ENCODE data around the gene CXorf49B.
"Not testable (repeated sequence)": the region's sequence is repeated elsewhere in the genome, so short reads cannot be mapped to it uniquely, and the experiment has no call there.

CXorf49B gene

GRCh38 chrX:71763049-71763448, at the start of gene CXorf49B:
TSS of gene CXorf49B (plus strand) at chrX:71763349. CDS start at chrX:71763424, 75 bp downstream.
- in situ Hi-C loops (cut with HindIII; ENCODE audit: low pct_unique_long_range_greater_than_20kb, low sequenced_read_pairs) = not testable (repeated sequence)

DNA sequence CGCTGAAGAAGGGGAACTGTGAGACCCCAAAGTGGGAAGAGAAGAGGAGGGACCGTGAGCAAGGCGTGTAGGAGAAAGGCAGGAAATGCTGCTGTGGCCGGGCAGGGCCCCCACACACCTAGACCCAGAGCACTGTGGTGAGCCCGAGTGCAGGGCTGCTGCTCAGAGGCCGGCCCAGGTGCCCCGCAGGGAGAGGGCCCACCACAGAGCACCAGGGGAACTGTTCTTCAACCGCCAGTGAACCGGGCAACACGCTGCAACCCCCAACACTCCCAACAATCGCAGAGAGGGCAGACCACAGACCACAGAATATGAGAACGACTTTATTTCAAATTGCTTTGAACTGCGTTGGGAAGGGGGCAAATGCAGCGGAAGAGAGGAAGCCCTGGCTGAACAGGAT, 49.1 kb upstream of the CXorf49B start:
- in situ Hi-C loops (cut with HindIII; ENCODE audit: low pct_unique_long_range_greater_than_20kb, low sequenced_read_pairs); DNase-seq (ENCODE audit: low read depth in 1 of 2, low spot score in 1 of 2): not testable (repeated sequence)

More at GRCh38 chrX:71763049-71763448, at the start of gene CXorf49B:
- not testable (repeated sequence) for DNase-seq (ENCODE audit: low read depth in 1 of 2, low spot score in 1 of 2)

GRCh38 chrX:71715551-71715950, 47.6 kb upstream of the CXorf49B start:
- in situ Hi-C loops (cut with HindIII; ENCODE audit: low pct_unique_long_range_greater_than_20kb, low sequenced_read_pairs); DNase-seq (ENCODE audit: low read depth in 1 of 2, low spot score in 1 of 2): not testable (repeated sequence)

GRCh38 chrX:71716323-71716722, 46.8 kb upstream of the CXorf49B start:
- in situ Hi-C loops (cut with HindIII; ENCODE audit: low pct_unique_long_range_greater_than_20kb, low sequenced_read_pairs); DNase-seq (ENCODE audit: low read depth in 1 of 2, low spot score in 1 of 2): not testable (repeated sequence)

GRCh38 chrX:71718185-71718584, 45.0 kb upstream of the CXorf49B start, which contains the start of gene CXorf49:
TSS of gene CXorf49 (minus strand) at chrX:71718285. CDS start at chrX:71718151, 134 bp downstream.
- DNase-seq (ENCODE audit: low read depth in 1 of 2, low spot score in 1 of 2); in situ Hi-C loops (cut with HindIII; ENCODE audit: low pct_unique_long_range_greater_than_20kb, low sequenced_read_pairs): not testable (repeated sequence)

- in situ Hi-C loops (cut with HindIII; ENCODE audit: low pct_unique_long_range_greater_than_20kb, low sequenced_read_pairs); DNase-seq (ENCODE audit: low read depth in 1 of 2, low spot score in 1 of 2): not testable (repeated sequence)
Observed at GRCh38 chrX:71719195-71719594, 44.0 kb upstream of the CXorf49B start.

DNA sequence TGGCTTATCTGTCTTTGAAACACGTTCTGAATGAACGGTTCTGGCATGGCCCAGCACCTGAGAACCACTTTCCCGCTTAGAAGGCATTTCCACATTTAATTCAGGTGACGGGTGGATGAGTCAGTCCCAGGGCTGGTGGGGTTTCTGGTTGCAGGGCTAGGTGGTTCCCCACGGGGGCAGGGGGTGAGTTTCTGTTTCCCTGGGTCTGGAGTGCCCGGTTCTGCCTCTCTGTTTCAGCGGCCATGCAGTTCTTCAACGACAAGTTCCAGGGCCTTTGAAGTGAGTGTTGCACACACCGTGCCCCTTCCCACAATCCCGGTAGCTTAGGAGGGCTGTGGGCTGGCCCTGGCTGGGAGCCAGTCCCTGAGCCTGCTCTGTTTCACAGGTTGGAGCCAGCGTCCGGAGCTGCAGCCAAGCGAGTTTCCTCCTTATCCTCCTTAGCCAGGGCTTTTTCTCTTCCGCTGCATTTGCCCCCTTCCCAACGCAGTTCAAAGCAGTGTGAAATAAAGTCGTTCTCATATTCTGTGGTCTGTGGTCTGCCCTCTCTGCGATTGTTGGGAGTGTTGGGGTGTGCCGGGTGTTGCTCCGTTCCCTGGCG, 42.8 kb upstream of the CXorf49B start:
- DNase-seq (ENCODE audit: low read depth in 1 of 2, low spot score in 1 of 2); in situ Hi-C loops (cut with HindIII; ENCODE audit: low pct_unique_long_range_greater_than_20kb, low sequenced_read_pairs): not testable (repeated sequence)

GRCh38 chrX:71760688-71761281, 2.4 kb upstream of the CXorf49B start:
- in situ Hi-C loops (cut with HindIII; ENCODE audit: low pct_unique_long_range_greater_than_20kb, low sequenced_read_pairs); DNase-seq (ENCODE audit: low read depth in 1 of 2, low spot score in 1 of 2): not testable (repeated sequence)

GRCh38 chrX:71764832-71765231, 1.7 kb downstream of the CXorf49B start:
- in situ Hi-C loops (cut with HindIII; ENCODE audit: low pct_unique_long_range_greater_than_20kb, low sequenced_read_pairs) = not testable (repeated sequence)

GRCh38 chrX:71765613-71766012, 2.5 kb downstream of the CXorf49B start:
- in situ Hi-C loops (cut with HindIII; ENCODE audit: low pct_unique_long_range_greater_than_20kb, low sequenced_read_pairs) = not testable (repeated sequence)

More at GRCh38 chrX:71764832-71765231, 1.7 kb downstream of the CXorf49B start:
- DNase-seq (ENCODE audit: low read depth in 1 of 2, low spot score in 1 of 2) = not testable (repeated sequence)

DNA sequence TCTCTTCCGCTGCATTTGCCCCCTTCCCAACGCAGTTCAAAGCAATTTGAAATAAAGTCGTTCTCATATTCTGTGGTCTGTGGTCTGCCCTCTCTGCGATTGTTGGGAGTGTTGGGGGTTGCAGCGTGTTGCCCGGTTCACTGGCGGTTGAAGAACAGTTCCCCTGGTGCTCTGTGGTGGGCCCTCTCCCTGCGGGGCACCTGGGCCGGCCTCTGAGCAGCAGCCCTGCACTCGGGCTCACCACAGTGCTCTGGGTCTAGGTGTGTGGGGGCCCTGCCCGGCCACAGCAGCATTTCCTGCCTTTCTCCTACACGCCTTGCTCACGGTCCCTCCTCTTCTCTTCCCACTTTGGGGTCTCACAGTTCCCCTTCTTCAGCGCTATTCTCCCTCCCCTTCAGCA, 4.0 kb downstream of the CXorf49B start:
- in situ Hi-C loops (cut with HindIII; ENCODE audit: low pct_unique_long_range_greater_than_20kb, low sequenced_read_pairs) = not testable (repeated sequence)

More at GRCh38 chrX:71765613-71766012, 2.5 kb downstream of the CXorf49B start:
- DNase-seq (ENCODE audit: low read depth in 1 of 2, low spot score in 1 of 2) = not testable (repeated sequence)

DNA sequence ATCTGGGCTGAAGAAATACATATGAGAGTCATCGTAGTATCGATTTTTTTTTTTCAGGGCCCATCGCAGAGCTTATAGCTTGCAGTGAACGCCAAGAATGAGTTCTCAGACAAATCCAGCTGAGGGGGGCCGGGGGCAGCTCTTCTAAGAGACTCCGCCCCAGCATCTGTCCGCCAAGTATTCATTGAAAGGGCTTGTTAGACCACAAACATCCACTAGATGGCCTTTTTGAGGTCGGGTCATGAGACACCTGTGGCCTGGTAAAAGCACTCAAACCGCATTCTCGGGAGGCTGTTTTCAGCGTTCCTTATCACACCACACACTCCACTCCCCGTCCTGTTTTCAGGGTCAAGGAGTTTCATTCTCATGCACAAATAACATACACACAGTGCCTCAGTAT, 15.2 kb downstream of the CXorf49B start:
- DNase-seq (ENCODE audit: low read depth in 1 of 2, low spot score in 1 of 2); in situ Hi-C loops (cut with HindIII; ENCODE audit: low pct_unique_long_range_greater_than_20kb, low sequenced_read_pairs): not testable (repeated sequence)

More for the DNA sequence above, 4.0 kb downstream of the CXorf49B start:
- DNase-seq (ENCODE audit: low read depth in 1 of 2, low spot score in 1 of 2) = not testable (repeated sequence)

GRCh38 chrX:71782225-71782949, 19.2 kb downstream of the CXorf49B start:
- DNase-seq (ENCODE audit: low read depth in 1 of 2, low spot score in 1 of 2); in situ Hi-C loops (cut with HindIII; ENCODE audit: low pct_unique_long_range_greater_than_20kb, low sequenced_read_pairs): not testable (repeated sequence)

GRCh38 chrX:71782950-71783299, 19.8 kb downstream of the CXorf49B start:
- in situ Hi-C loops (cut with HindIII; ENCODE audit: low pct_unique_long_range_greater_than_20kb, low sequenced_read_pairs); DNase-seq (ENCODE audit: low read depth in 1 of 2, low spot score in 1 of 2): not testable (repeated sequence)

DNA sequence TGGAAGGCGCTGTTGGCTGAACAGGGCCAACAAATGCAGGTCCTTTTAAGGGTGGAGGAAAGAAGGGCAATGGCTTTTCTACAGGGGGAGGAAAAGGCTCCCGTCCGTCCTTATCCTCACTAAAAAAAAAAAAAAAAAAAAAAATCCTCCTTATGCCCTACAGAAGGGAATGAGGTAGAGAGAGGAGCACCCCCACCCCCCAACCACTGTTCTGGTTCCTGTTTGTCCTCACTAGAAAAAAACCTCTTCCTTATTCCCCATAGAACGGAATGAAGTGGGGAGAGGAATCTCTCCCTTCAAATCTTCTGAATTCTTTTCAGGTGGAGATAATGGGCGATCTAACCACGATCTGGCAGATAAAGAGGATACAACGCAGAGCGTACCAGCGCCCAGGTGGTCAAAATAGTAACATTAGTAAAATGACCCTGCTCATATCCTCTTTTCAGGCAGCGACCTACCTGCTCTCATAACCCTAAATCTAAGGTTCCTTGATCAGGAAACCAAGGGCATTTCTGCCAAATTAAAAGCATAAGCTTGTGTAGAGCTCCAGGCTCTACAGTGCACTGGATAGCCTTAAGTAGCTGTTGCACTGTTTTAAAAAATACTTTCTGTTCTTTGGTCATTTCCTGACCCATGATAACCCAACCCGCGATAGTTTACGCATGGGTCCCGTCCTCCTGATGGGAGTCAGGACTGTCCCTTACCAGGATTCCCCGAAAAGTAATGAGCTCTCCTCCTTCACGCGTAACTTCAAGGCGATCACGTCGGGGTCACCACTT, 20.6 kb downstream of the CXorf49B start:
- in situ Hi-C loops (cut with HindIII; ENCODE audit: low pct_unique_long_range_greater_than_20kb, low sequenced_read_pairs); DNase-seq (ENCODE audit: low read depth in 1 of 2, low spot score in 1 of 2): not testable (repeated sequence)

GRCh38 chrX:71784348-71784983, 21.3 kb downstream of the CXorf49B start:
- in situ Hi-C loops (cut with HindIII; ENCODE audit: low pct_unique_long_range_greater_than_20kb, low sequenced_read_pairs); DNase-seq (ENCODE audit: low read depth in 1 of 2, low spot score in 1 of 2): not testable (repeated sequence)

- in situ Hi-C loops (cut with HindIII; ENCODE audit: low pct_unique_long_range_greater_than_20kb, low sequenced_read_pairs); DNase-seq (ENCODE audit: low read depth in 1 of 2, low spot score in 1 of 2): not testable (repeated sequence)
Observed at GRCh38 chrX:71806450-71806849, 43.3 kb downstream of the CXorf49B start.

All from T47D (cell line).